NCI-H82 (cell line): Measurements from ENCODE around the gene KRT5.
"Not testable (repeated sequence)": the region's sequence is repeated elsewhere in the genome, so short reads cannot be mapped to it uniquely, and the experiment has no call there.

ENCODE experiments used
- DNase-seq: peaks from one replicate; lab custom pipeline; 2025; lab: John Stamatoyannopoulos, UW

Gene KRT5

DNA sequence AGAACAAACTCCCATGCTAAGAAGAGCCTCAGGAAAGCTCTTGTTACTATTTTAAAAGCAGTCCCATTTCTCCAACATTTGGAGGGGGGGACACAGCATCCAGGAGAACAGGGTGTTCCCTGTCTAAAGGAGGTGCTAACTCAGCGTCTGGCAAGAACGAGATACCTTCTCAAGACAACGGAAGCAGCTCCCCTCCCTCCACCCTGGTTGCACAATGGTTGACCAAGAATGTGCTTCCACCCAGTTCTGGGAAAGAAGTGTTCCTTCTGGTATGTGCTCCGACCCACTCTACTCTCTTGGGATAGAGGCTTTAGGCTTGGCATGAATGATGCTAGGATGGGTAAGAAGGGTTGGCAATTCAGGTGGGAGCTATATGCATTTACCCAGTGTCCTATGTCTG is 25.7 kb downstream of the KRT5 start:
- DNase-seq: no peak

DNA sequence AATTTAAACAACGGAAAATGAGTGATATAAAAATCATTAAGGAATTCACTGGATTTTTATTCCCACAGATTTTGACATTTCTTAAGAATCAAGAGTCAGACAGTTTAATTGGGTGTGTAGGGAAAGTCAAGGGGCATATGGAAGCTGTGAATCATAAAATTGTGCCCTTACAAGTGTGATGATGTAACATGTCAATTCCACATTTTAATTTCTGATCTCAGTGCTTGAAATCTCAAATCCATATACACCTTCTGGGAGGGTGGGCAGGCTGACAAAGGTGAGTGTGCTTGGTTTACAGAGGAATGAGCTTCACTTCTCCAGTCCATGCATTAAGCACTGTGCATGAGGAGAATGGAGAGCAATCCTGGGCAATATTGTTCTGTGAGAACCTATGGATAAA is 26.1 kb downstream of the KRT5 start:
- no peak for DNase-seq

DNA sequence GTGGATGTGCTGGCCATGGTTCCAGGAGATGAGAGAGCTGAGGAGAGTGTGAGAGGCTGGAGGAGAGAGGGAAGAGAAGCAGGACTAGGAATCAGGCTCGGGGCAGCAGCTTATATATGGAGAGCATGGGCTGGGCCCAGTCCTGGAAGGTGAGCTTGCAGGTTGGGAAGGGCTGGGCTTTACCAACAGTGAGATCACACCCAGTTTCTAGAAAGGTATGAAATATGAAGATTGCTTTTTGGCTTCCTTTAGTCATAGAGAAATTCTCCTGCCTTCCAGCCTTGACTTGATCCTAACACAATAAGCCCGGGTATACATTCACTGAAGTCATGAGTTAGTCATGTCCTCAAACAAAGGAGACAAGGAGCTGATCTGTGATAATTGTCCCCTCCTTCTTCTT is 27.0 kb downstream of the KRT5 start, which contains the start of gene KRT6A:
TSS of gene KRT6A (minus strand) at position 86 of the 400 bp plus-strand sequence. CDS start at position 17, 69 bp downstream.
- no peak for DNase-seq

DNA sequence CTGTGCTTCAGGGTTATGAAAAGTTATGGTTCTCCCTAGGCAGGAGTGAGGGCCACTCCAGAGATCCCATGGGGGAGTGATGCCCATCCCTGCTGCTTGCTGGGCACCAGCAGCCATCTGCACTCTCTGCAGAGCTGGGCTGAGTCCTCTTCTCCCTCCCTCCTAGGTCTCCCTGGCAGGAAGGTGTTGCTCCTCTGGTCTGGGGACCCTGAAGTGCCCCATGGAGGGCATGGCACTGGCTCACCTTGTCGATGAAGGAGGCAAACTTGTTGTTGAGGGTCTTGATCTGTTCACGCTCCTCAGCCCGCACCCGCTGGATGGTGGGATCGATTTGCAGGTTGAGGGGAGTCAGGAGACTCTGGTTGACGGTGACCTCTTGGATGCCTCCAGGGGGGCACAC is 27.8 kb downstream of the KRT5 start:
- not testable (repeated sequence) for DNase-seq

DNA sequence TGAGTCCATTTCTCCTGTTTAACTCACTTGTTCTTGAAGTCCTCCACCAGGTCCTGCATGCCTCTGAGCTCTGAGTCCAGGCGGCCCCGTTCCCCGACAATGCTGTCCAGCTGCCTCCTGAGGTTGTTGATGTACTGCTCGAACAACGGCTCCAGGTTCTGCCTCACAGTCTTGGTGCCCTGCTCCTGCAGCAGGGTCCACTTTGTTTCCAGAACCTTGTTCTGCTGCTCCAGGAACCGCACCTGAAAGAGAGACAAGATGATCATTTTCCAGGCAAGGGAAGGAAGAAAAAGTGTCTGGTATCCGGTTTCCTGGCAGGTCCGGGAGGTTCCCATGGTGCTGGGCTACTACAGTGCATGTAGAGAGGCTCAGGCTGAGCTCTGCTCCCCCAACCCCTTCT is 28.7 kb downstream of the KRT5 start:
- not testable (repeated sequence) for DNase-seq

DNA sequence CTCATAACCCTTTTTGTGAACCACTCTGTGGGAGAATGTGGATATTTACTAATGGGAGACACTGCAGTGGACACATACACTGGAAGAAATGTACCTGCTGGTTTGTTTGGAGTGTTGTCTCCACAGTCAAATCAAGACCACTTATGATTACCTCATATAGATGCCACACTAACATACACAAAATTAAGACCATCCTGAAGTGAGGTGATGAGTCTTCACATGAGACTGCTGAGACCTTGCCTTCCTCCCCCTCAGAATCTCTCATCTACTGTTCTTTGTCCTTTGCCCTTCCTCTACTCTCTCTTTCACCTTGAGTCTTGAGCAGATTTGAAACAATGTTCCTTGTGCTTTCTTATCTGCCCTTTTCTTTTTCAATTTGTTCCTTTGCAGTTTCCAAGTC is 31.5 kb downstream of the KRT5 start:
- DNase-seq: no peak

DNA sequence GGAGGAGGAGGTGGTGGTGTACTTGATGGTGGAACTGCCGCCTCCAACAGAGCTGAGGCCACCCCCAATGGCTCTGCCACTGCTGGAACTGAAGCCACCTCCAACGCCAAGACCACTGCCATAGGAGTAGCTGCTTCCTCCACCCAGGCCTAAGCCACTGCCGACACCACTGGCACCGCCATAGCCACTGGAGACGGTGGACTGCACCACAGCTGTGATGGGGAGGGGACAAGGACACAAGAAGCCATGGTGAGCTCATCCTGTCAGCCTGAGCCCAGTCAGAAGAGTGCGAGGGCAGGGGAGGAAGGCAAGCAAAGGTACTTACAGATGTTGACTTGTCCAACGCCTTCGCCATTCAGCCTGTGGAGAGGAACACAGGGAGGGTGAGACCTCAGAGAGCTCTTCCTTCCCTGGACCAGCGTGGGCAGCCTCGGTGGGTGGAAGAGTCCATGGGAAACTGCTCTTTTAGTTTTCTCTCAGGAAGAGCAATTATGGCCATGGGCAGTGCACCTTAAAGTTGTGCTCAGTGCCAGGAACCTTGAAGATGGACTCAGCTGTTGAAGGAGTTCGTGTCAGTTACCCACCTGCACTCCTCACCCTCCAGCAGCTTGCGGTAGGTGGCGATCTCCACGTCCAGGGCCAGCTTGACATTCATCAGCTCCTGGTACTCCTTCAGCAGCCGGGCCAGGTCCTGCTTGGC is 32.3 kb downstream of the KRT5 start:
- not testable (repeated sequence) for DNase-seq

DNA sequence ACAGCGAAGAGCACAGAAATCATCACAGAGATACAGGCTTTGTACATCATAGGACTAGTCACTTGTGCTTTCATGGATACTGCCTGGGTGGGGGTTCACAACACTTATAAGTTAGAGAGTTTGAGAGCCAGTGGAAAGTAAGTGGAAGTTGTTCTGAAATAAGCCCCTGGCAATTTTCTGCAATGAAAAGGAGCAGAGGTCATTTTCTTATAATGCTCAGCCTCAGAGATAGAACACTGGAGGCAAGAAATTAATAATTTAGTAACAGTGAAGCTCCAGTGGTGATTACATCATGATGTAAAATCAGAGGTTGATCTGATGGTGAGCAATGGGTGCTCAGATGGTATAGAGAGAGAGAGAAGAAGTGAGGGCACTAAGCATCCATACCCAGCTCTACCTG is 33.0 kb downstream of the KRT5 start:
- DNase-seq: no peak

DNA sequence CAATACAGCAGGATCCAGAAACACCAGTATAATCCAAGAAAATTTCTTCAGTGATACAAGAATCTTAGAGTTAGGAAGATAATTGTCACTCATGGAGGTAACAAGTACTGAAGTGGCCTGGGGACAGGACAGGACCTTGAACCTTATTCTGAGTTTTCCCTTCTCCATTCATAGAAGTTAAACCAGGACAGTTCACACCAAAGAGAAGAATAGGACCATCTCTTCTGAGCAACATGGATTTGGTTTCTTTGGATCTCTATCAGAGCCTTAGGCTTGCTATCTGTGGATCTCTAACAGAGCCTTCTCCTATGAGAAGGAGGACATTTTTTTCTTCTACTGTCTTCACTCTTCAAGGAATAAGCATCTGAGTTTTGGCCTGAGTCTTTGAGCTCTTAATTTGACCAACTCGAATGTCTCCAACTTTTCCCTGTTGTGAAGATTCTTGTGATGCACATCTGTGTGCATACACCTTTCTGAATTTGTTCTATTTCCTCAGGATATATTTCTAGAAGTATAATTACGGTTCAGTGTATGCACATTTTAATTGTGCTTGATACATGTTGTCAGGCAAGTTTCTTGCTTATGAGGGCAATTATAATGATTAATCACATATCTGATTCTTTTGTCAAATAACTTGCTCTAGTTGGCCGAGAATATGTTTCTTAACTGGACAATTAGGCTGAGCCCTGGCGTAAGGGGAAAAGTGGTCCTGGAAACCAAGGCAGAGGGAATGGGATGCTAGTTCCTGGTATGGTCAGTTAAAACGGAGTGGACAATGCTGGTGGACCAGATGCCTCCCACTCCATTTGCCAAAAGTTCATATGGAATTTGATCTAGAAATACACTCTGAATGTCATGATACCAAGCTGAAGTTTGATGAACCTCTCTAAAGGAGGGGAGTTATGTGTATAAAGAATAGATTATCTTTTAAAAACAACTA is 33.8 kb downstream of the KRT5 start:
- DNase-seq: no peak

DNA sequence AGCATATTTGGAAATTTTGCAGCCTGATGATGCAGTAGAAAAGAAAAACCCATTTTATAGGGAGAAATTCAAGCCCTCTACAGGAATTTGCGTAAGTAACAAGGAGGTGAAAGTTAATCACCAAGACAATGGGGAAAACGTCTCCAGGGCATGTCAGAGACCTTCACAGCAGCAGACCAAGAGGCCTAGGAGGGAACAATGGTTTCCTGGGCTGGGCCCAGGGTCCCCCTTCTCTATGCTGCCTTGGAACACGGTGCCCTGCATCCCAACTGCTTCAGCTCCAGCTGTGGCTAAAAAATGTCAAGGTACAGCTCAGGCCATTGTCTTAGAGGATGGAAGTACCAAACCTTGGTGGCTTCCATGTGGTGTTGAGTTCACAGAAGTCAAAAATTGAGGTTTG is 40.1 kb downstream of the KRT5 start:
- DNase-seq: no peak

DNA sequence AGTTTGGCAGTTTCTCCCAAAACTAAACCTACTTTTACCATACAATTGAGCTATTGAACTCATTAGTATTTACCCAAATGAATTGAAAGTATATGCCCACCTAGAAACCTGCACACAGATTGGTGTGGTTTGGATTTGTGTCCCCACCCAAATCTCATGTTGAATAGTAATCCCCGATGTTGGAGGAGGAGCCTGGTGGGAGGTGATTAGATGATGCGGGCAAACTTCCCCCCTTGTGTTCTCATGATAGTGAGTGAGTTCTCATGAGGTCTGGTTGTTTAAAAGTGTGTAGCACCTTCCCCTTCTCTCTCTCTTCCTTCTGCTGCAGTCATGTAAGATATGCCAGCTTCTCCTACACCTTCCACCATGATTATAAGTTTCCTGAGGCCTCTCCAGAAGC is 42.5 kb downstream of the KRT5 start:
- DNase-seq: no peak

DNA sequence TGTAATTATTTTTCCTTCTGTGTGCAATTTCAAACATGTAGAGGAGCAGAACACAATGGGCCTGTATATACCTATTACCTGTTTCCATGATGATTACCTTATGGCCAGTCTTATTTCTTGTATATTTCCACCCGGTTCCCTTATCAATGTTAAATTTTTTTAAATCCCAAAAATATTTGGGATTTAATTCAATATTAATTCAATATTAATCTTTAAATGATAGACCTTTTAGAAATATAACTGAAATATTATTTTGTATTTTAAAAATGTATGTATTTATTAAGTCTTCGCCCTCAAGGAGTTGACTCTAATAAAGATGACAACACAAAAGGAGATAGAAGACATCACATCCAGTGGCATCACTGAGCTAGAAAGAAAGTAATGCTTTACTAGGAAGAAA is 46.0 kb downstream of the KRT5 start:
- DNase-seq: no peak

DNA sequence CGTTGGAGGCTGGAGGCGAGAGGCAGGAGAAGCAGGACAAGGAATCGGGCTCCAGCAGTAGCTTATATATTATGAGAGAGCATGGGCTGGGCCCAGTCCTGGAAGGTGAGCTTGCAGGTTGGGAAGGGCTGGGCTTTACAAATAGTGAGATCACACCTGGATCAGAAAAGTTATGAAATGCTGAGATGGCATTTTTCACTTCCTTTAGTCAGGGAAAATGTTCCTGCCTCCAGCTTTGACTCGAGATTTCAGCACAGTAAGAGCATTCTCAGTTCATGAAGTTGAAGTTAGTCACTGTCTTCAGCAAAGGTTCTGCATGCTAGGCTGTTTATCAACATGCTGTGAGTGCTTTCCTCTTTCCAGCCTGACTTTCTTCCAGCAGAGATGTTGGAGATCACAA is 46.4 kb downstream of the KRT5 start, which contains the start of gene KRT6C:
TSS of gene KRT6C (minus strand) at position 38 of the 400 bp plus-strand sequence. CDS start 68 bp downstream, outside the sequence.
- no peak for DNase-seq

DNA sequence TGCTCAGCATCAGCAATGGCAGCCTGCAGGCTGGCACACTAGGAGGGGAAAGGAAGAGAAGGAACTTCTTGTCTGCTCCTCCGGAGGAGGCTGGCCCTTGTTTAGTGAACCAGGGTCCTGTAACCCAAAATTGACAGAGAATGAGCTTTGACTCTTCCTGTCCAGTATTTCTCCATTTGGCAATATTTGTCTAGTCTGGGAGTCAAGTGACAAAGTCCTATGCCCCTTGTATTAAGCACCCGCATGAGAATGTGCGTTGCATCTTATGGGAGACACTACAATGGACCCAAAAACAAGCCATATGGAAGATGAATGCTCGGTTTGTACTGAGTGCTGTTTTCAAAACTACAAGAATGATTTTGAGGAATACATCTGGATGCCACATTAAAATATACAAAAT is 50.3 kb downstream of the KRT5 start:
- no peak for DNase-seq

DNA sequence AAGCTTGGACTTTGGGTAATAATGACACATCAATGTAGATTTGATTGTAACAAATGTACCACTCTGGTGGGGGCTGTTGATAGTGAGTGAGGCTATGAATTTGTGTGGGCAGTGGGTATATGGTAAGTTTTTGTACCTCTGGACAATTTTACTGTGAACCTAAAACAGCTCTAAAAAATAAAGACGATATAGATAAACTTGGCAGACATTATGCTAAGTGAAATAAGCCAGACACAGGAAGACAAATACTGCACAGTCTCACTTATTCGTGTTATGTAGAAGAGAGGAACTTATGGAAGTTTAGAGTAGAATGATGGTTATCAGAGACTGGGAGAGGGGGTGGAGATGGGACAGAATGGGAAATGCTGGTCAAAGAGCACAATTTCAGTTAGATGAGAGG is 55.3 kb downstream of the KRT5 start:
- no peak for DNase-seq
